GM23248 (cell line): ENCODE data around the gene PEX5L. TPM values are rescaled to one million over a fixed set of nuclear protein-coding genes. Genes with fewer than 3 reads are reported as not detected.

ENCODE experiments used
- DNase-seq: peaks from one replicate; pipeline ENCODE4 v3.0.0-alpha.2; 2015
- H2AFZ ChIP-seq: fragments of 200-600 bp; sonication (generic); 2 replicates; pipeline ENCODE4 v1.6.1; 2016; ENCODE audit warnings: antibody characterized with exemption
- H3F3A ChIP-seq: fragments of 200-600 bp; sonication (generic); 2 replicates; pipeline ENCODE4 v1.6.1; 2016; ENCODE audit warnings: mild to moderate bottlenecking, antibody characterized with exemption, mixed run types; ENCODE audit not compliant: insufficient read depth
- H3K27ac ChIP-seq: fragments of 200-600 bp; sonication (generic); 2 replicates; pipeline ENCODE4 v1.5.1; 2016; ENCODE audit warnings: mild to moderate bottlenecking
- H3K27me3 ChIP-seq: fragments of 200-600 bp; sonication (generic); replicated peaks from 2 replicates; pipeline ENCODE4 v1.6.1; 2016; ENCODE audit warnings: mild to moderate bottlenecking; ENCODE audit not compliant: insufficient read depth
- H3K36me3 ChIP-seq: fragments of 200-600 bp; sonication (generic); 2 replicates; pipeline ENCODE4 v1.6.1; 2016; ENCODE audit warnings: low read depth, mild to moderate bottlenecking
- H3K4me1 ChIP-seq: fragments of 200-600 bp; sonication (generic); 2 replicates; pipeline ENCODE4 v1.6.1; 2016; ENCODE audit warnings: mild to moderate bottlenecking; ENCODE audit not compliant: insufficient read depth
- H3K4me2 ChIP-seq: fragments of 200-600 bp; sonication (generic); one replicate; pipeline ENCODE4 v1.6.1; 2016; ENCODE audit warnings: mild to moderate bottlenecking; ENCODE audit not compliant: unreplicated experiment
- H3K4me3 ChIP-seq: fragments of 200-600 bp; sonication (generic); 2 replicates; pipeline ENCODE4 v1.5.1; 2016; ENCODE audit warnings: mild to moderate bottlenecking
- H3K79me2 ChIP-seq: fragments of 200-600 bp; sonication (generic); 2 replicates; pipeline ENCODE4 v1.6.1; 2016; ENCODE audit warnings: mild to moderate bottlenecking; ENCODE audit not compliant: insufficient read depth
- H3K9ac ChIP-seq: fragments of 200-600 bp; sonication (generic); 2 replicates; pipeline ENCODE4 v1.6.1; 2016; ENCODE audit warnings: mild to moderate bottlenecking
- H3K9me2 ChIP-seq: fragments of 200-600 bp; sonication (generic); 2 replicates; pipeline ENCODE4 v1.6.1; 2016; ENCODE audit warnings: mixed run types, mild to moderate bottlenecking, moderate library complexity; ENCODE audit not compliant: insufficient read depth
- H3K9me3 ChIP-seq: fragments of 200-600 bp; sonication (generic); one replicate; pipeline ENCODE4 v1.6.1; 2017; ENCODE audit warnings: low read depth
- H4K20me1 ChIP-seq: fragments of 200-600 bp; sonication (generic); 2 replicates; pipeline ENCODE4 v1.6.0; 2016; ENCODE audit not compliant: insufficient read depth
- EZH2 ChIP-seq: fragments of 200-600 bp; sonication (generic); IDR thresholded peaks from 2 replicates; pipeline ENCODE4 v1.6.1; 2018; ENCODE audit warnings: antibody characterized with exemption, mild to moderate bottlenecking; ENCODE audit not compliant: insufficient read depth, poor library complexity, severe bottlenecking
- EZH2phosphoT487 ChIP-seq: fragments of 200-600 bp; sonication (generic); IDR thresholded peaks from 2 replicates; pipeline ENCODE4 v1.6.1; 2018; ENCODE audit warnings: antibody characterized with exemption, moderate library complexity, mild to moderate bottlenecking, low read depth; ENCODE audit not compliant: insufficient read depth
- WGBS, 2 experiments: methylation state at CpG; one replicate each; pipeline ENCODE4 v1.1.6; 2015 to 2017; ENCODE audit warnings: low lambda C conversion rate in 2 of 2, low coverage in 1 of 2; ENCODE audit errors: missing lambda C conversion rate in 2 of 2; 5-methylcytosine and 5-hydroxymethylcytosine counted together
- in situ Hi-C: fragments of 300-500 bp; cut with MboI; formaldehyde crosslinking; loops from 2 replicates; pipeline ENCODE4 v1.15.0; 2020
- polyA plus RNA-seq: library from polyadenylated mRNA; unstranded; fragments of >200 nt; fragmentation: Nextera tagmentation; extraction: Ambion mirVana; gene quantifications from 2 replicates; pipeline ENCODE4 v1.2.1, GENCODE V29; 2016
- total RNA-seq: library from RNA; depleted of rRNA; stranded (reverse); fragments of >200 nt; shearing (Covaris generic); gene quantifications from 2 replicates; pipeline ENCODE4 v1.2.3, GENCODE V29; 2014

PEX5L gene
- total and polyA plus RNA-seq, 2 experiments from 2014 or later, result 0.03 TPM; not detected in 1

GRCh38 chr3:179876440-179876839 is 160.3 kb downstream of the PEX5L start:
- Histone ChIP-seq H3K4me3 (no peak overlapping the region), H3K36me3 (no peaks in the 10 kb centered on the region)

GRCh38 chr3:179872842-179873241 is 163.9 kb downstream of the PEX5L start:
- Histone ChIP-seq H3K4me1 (no peaks in the 10 kb centered on the region), H3K27ac (no peak overlapping the region), H2AFZ (no peak overlapping the region), H3K27me3 (no peaks in the 10 kb centered on the region), H3F3A (no peaks in the 10 kb centered on the region), H3K4me2 (no peak overlapping the region), H3K4me3 (no peak overlapping the region), H3K9me3 (no peaks in the 10 kb centered on the region), H3K79me2 (no peaks in the 10 kb centered on the region), H3K9ac (no peak overlapping the region), H4K20me1 (no peaks in the 10 kb centered on the region), H3K9me2 (no peaks in the 10 kb centered on the region), H3K36me3 (no peaks in the 10 kb centered on the region)
- TF ChIP-seq EZH2, result no peak
- TF ChIP-seq EZH2phosphoT487, result no peak
- 22 to 26% methylated on average over 5 of the region's 5 CpGs for WGBS, 2 experiments
- in situ Hi-C loops, result no loop called here
- DNase-seq, result no peak

More at GRCh38 chr3:179876440-179876839, 160.3 kb downstream of the PEX5L start:
- no peaks in the 10 kb centered on the region for H3K9me2 ChIP-seq
- H2AFZ ChIP-seq, result no peak overlapping the region
- H3K9me3 ChIP-seq, result no peaks in the 10 kb centered on the region
- no peak overlapping the region for H3K4me2 ChIP-seq
- H3K27me3 ChIP-seq, result no peaks in the 10 kb centered on the region
- no peak for DNase-seq
- H3F3A ChIP-seq, result no peaks in the 10 kb centered on the region
- no peak overlapping the region for H3K9ac ChIP-seq
- TF ChIP-seq EZH2phosphoT487 (no peak), EZH2 (no peak)
- no peaks in the 10 kb centered on the region for H4K20me1 ChIP-seq
- H3K79me2 ChIP-seq, result no peaks in the 10 kb centered on the region
- 25 to 28% methylated on average over 3 of the region's 3 CpGs for WGBS, 2 experiments
- no peak overlapping the region for H3K27ac ChIP-seq
- in situ Hi-C loops, result no loop called here
- H3K4me1 ChIP-seq, result no peaks in the 10 kb centered on the region

GRCh38 chr3:179871782-179872181 is 165.0 kb downstream of the PEX5L start:
- Histone ChIP-seq H3K79me2 (no peaks in the 10 kb centered on the region), H3K9ac (no peak overlapping the region), H4K20me1 (no peaks in the 10 kb centered on the region), H3K9me2 (no peaks in the 10 kb centered on the region), H3K27me3 (no peaks in the 10 kb centered on the region; the same call in 1 of the 2 replicates), H3K36me3 (no peaks in the 10 kb centered on the region), H3K4me3 (no peak overlapping the region), H2AFZ (no peak overlapping the region), H3K9me3 (no peaks in the 10 kb centered on the region), H3K27ac (no peak overlapping the region), H3K4me2 (no peak overlapping the region), H3K4me1 (no peaks in the 10 kb centered on the region), H3F3A (no peaks in the 10 kb centered on the region)
- no peak for TF ChIP-seq EZH2phosphoT487
- TF ChIP-seq EZH2, result no peak
- in situ Hi-C loops, result no loop called here
- peak; percentile 7 for DNase-seq
- 20 to 24% methylated on average over 4 of the region's 4 CpGs for WGBS, 2 experiments

- Histone ChIP-seq H3K27me3 (no peaks in the 10 kb centered on the region; the same call in 1 of the 2 replicates), H3K9me3 (no peaks in the 10 kb centered on the region), H3K27ac (no peak overlapping the region), H3K36me3 (no peaks in the 10 kb centered on the region), H3K4me2 (no peak overlapping the region), H2AFZ (no peak overlapping the region), H3K9ac (no peak overlapping the region), H3K79me2 (no peaks in the 10 kb centered on the region), H3K4me1 (no peaks in the 10 kb centered on the region), H3K4me3 (no peak overlapping the region), H3K9me2 (no peaks in the 10 kb centered on the region), H4K20me1 (no peaks in the 10 kb centered on the region), H3F3A (no peaks in the 10 kb centered on the region)
- in situ Hi-C loops, result no loop called here
- DNase-seq, result no peak
- 27 to 37% methylated on average over 5 of the region's 5 CpGs for WGBS, 2 experiments
- no peak for TF ChIP-seq EZH2phosphoT487
These were observed 168.0 kb downstream of the PEX5L start for GRCh38 chr3:179868715-179869114.

- H4K20me1 ChIP-seq, result no peaks in the 10 kb centered on the region
- WGBS, 2 experiments, result 50 to 85% methylated on average over 1 of the region's 1 CpG
- H3K79me2 ChIP-seq, result no peaks in the 10 kb centered on the region
- TF ChIP-seq EZH2phosphoT487 (no peak), EZH2 (no peak)
- no peaks in the 10 kb centered on the region for H3F3A ChIP-seq
- no peaks in the 10 kb centered on the region for H3K9me3 ChIP-seq
- in situ Hi-C loops, result no loop called here
- H3K4me3 ChIP-seq, result no peak overlapping the region
- H2AFZ ChIP-seq, result no peak overlapping the region
- no peaks in the 10 kb centered on the region; the same call in 1 of the 2 replicates for H3K27me3 ChIP-seq
- no peaks in the 10 kb centered on the region for H3K4me1 ChIP-seq
- H3K9me2 ChIP-seq, result no peaks in the 10 kb centered on the region
- DNase-seq, result no peak
- H3K36me3 ChIP-seq, result no peaks in the 10 kb centered on the region
- H3K9ac ChIP-seq, result no peak overlapping the region
- no peak overlapping the region for H3K4me2 ChIP-seq
- H3K27ac ChIP-seq, result no peak overlapping the region
These were observed 168.8 kb downstream of the PEX5L start for GRCh38 chr3:179867961-179868360.
